Stimulated activated memory B cell treated with anti-CD40 and anti-IgM and Interleukin-4, amounts not matched to agents 10 μg/mL and 1 μg/mL and 100 μg/mL, for 72 hours (primary cell): ENCODE measurements around the gene CTXN2.

Experiments used
- ATAC-seq: fragments of 150-1000 bp; cut with Tn5 transposase; 2 replicates; pipeline ENCODE4 v1.10.0; 2021
- H3K27ac Mint-ChIP-seq: one replicate; pipeline ENCODE4 v1.8.0; 2022; ENCODE audit warnings: mild to moderate bottlenecking, mixed read lengths
- H3K27me3 Mint-ChIP-seq: one replicate; pipeline ENCODE4 v1.8.0; 2022; ENCODE audit warnings: mixed read lengths
- H3K36me3 Mint-ChIP-seq: one replicate; pipeline ENCODE4 v1.8.0; 2022; ENCODE audit warnings: mixed read lengths
- H3K4me1 Mint-ChIP-seq: one replicate; pipeline ENCODE4 v1.8.0; 2022; ENCODE audit warnings: mixed read lengths
- H3K4me3 Mint-ChIP-seq: one replicate; pipeline ENCODE4 v1.8.0; 2022; ENCODE audit warnings: mild to moderate bottlenecking, moderate library complexity, mixed read lengths
- H3K9me3 Mint-ChIP-seq: one replicate; pipeline ENCODE4 v1.8.0; 2022; ENCODE audit warnings: mixed read lengths

Gene CTXN2

GRCh38 chr15:48250640-48251076 is 59.2 kb downstream of the CTXN2 start:
- H3K4me1 Mint-ChIP-seq, result no peaks in the 10 kb centered on the region
- no peaks in the 10 kb centered on the region for H3K36me3 Mint-ChIP-seq
- H3K27ac Mint-ChIP-seq, result no peak overlapping the region
- H3K9me3 Mint-ChIP-seq, result no peaks in the 10 kb centered on the region
- H3K27me3 Mint-ChIP-seq, result peaks cover 8% of the 10 kb centered on the region
- H3K4me3 Mint-ChIP-seq, result no peak overlapping the region
- ATAC-seq, result no peak

- Mint-ChIP-seq H3K4me1 (no peaks in the 10 kb centered on the region), H3K4me3 (no peak overlapping the region), H3K27ac (no peak overlapping the region), H3K27me3 (peaks cover 8% of the 10 kb centered on the region), H3K9me3 (no peaks in the 10 kb centered on the region), H3K36me3 (no peaks in the 10 kb centered on the region)
- no peak for ATAC-seq
Observed at GRCh38 chr15:48253172-48253571, 61.7 kb downstream of the CTXN2 start.
